Activated naive CD8-positive, alpha-beta T cell (primary cell): Measurements from ENCODE around the gene HMX1.

Experiments
- H3K27ac Mint-ChIP-seq: one replicate; pipeline ENCODE4 v1.8.0; 2021; ENCODE audit warnings: mixed read lengths
- H3K27me3 Mint-ChIP-seq: one replicate; pipeline ENCODE4 v1.8.0; 2021; ENCODE audit warnings: mixed read lengths
- H3K36me3 Mint-ChIP-seq: one replicate; pipeline ENCODE4 v1.8.0; 2021; ENCODE audit warnings: mixed read lengths
- H3K4me1 Mint-ChIP-seq: one replicate; pipeline ENCODE4 v1.8.0; 2021; ENCODE audit warnings: low read depth, mixed read lengths
- H3K4me3 Mint-ChIP-seq: one replicate; pipeline ENCODE4 v1.8.0; 2021; ENCODE audit warnings: mild to moderate bottlenecking, mixed read lengths
- H3K9me3 Mint-ChIP-seq: one replicate; pipeline ENCODE4 v1.8.0; 2021; ENCODE audit warnings: low read depth, mixed read lengths

HMX1 gene

GRCh38 chr4:8901335-8901734 lies 29.7 kb upstream of the HMX1 start:
- H3K4me3 Mint-ChIP-seq: no peak overlapping the region
- no peaks in the 10 kb centered on the region for H3K4me1 Mint-ChIP-seq
- no peaks in the 10 kb centered on the region for H3K9me3 Mint-ChIP-seq
- H3K27me3 Mint-ChIP-seq: peaks cover 7% of the 10 kb centered on the region
- H3K36me3 Mint-ChIP-seq: no peaks in the 10 kb centered on the region
- H3K27ac Mint-ChIP-seq: no peak overlapping the region

DNA sequence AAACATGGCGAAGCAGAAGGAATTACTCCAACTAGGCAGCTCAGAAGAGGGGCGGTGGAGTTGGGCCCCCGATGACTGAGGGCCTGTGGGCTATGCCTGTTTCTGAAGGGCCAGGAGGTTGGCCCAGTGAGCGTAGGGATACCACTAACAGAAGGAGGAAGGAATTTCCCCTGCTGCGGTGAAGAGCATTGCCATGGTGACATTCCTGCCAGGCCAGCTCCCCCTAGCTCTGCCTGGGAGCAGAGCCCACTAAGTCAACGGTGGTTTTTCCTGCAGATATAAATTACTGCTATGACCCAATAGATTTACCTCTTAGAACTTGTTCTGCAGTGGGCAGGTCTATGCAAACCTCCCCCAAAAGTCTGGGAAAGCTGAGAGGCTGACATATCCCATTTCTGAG lies 28.9 kb upstream of the HMX1 start:
- Mint-ChIP-seq H3K27me3 (peaks cover 7% of the 10 kb centered on the region), H3K9me3 (no peaks in the 10 kb centered on the region), H3K4me1 (no peaks in the 10 kb centered on the region), H3K27ac (no peak overlapping the region), H3K4me3 (no peak overlapping the region), H3K36me3 (no peaks in the 10 kb centered on the region)

- Mint-ChIP-seq H3K27me3 (peaks cover 15% of the 10 kb centered on the region), H3K27ac (no peak overlapping the region), H3K4me3 (no peak overlapping the region), H3K36me3 (no peaks in the 10 kb centered on the region), H3K9me3 (no peaks in the 10 kb centered on the region), H3K4me1 (peaks cover 1% of the 10 kb centered on the region)
Measured at GRCh38 chr4:8898419-8898818, 26.8 kb upstream of the HMX1 start.

DNA sequence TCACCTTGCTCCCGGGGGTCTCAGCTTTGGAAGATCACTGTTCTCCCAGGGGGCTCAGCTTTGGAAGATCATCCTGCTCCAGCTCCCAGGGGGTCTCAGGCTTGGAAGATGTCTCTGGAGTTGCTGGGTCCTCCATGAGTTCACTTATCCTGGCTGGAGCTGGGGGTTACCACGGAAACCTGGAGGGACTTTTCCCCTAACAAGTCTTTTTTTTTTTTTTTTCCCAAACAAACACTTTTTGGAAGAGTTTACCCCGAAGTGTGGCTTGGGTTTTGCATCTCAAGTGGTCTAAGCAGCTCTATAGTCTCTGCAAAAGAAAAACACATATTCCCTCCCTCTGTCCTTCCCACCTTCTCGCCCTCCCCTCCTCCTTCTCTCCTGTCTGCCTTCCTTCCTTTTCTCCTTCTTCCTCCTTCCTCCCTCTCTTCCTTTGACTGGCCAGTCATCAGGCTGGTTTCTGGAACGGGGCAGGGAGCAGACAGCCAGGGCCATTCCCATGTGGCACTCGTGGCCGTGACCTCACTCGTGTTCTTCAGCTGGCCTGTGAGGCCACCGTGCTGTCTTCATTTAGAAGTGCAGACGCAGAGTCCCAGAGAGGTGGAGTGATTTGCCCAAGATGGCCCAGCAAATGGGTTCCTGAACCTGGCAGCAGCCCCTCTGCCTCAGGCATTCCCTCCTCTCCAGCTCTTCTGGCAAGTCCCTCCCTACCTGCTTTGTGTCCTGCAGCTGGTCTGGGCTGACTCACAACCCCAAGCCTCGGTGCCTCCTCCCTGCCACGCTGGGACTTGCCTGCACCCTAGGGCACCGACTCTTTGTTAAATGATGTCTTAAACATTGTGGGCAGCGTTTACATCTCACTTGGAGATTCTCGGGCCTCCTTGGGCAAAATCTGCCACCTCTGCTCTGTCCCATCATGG lies 25.9 kb upstream of the HMX1 start:
- Mint-ChIP-seq H3K36me3 (no peaks in the 10 kb centered on the region), H3K4me1 (peaks cover 1% of the 10 kb centered on the region), H3K9me3 (no peaks in the 10 kb centered on the region), H3K4me3 (no peak overlapping the region), H3K27ac (no peak overlapping the region), H3K27me3 (peaks cover 15% of the 10 kb centered on the region)

DNA sequence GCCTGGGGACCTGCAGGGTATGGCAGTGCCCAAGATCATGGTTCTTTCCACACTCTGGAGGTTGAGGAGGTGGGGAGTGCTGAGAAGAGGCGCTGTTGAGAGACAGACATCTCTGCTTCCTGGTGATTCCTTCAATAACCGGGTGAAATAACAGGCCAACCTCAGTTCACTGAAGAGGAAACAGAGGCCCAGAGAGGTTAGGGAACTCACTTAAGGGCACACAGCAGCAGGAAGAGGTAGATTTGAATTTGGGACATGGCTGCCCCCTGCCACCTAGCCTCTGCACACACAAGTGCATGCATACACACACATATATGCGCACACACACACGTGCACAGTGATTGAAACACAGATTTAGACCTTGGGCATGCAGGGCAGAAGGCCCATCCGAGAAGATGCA lies 24.9 kb upstream of the HMX1 start:
- Mint-ChIP-seq H3K9me3 (no peaks in the 10 kb centered on the region), H3K27me3 (peaks cover 15% of the 10 kb centered on the region), H3K36me3 (no peaks in the 10 kb centered on the region), H3K4me1 (peaks cover 1% of the 10 kb centered on the region), H3K4me3 (no peak overlapping the region), H3K27ac (no peak overlapping the region)

GRCh38 chr4:8896071-8896470 lies 24.4 kb upstream of the HMX1 start:
- H3K9me3 Mint-ChIP-seq: no peaks in the 10 kb centered on the region
- H3K36me3 Mint-ChIP-seq: no peaks in the 10 kb centered on the region
- peaks cover 18% of the 10 kb centered on the region for H3K27me3 Mint-ChIP-seq
- no peak overlapping the region for H3K27ac Mint-ChIP-seq
- H3K4me1 Mint-ChIP-seq: peaks cover 3% of the 10 kb centered on the region
- H3K4me3 Mint-ChIP-seq: no peak overlapping the region

- no peak overlapping the region for H3K4me3 Mint-ChIP-seq
- H3K9me3 Mint-ChIP-seq: no peaks in the 10 kb centered on the region
- H3K27me3 Mint-ChIP-seq: peaks cover 18% of the 10 kb centered on the region
- no peaks in the 10 kb centered on the region for H3K36me3 Mint-ChIP-seq
- H3K27ac Mint-ChIP-seq: no peak overlapping the region
- H3K4me1 Mint-ChIP-seq: peaks cover 3% of the 10 kb centered on the region
Measured at GRCh38 chr4:8895295-8895694, 23.7 kb upstream of the HMX1 start.

DNA sequence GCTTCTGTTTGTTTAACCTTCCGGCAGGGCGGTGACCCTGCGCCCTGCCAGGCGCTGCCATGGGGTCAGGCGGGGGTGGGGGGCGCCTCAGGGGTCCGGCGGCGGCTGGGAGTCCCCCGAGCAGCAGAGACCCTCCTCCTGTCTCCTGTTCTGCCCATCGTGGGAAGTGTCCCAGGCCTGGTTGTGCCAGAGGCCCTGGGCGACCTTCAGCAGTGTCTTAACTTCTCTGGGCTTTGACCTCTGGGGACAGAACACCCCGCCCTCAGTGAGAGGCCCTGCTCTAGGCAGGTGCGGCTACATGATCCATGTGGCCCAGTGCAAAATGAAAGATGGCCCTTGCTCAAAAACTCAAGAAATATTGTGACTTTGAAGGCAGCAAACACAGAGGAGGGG lies 22.8 kb upstream of the HMX1 start:
- Mint-ChIP-seq H3K4me1 (peaks cover 3% of the 10 kb centered on the region), H3K27me3 (peaks cover 18% of the 10 kb centered on the region), H3K27ac (no peak overlapping the region), H3K36me3 (no peaks in the 10 kb centered on the region), H3K4me3 (no peak overlapping the region), H3K9me3 (no peaks in the 10 kb centered on the region)

GRCh38 chr4:8893624-8894423 lies 22.2 kb upstream of the HMX1 start:
- no peak overlapping the region for H3K27ac Mint-ChIP-seq
- peaks cover 3% of the 10 kb centered on the region for H3K4me1 Mint-ChIP-seq
- H3K4me3 Mint-ChIP-seq: no peak overlapping the region
- H3K27me3 Mint-ChIP-seq: peaks cover 22% of the 10 kb centered on the region
- H3K9me3 Mint-ChIP-seq: no peaks in the 10 kb centered on the region
- H3K36me3 Mint-ChIP-seq: no peaks in the 10 kb centered on the region

- Mint-ChIP-seq H3K27ac (no peak overlapping the region), H3K9me3 (no peaks in the 10 kb centered on the region), H3K4me3 (no peak overlapping the region), H3K4me1 (peaks cover 3% of the 10 kb centered on the region), H3K36me3 (no peaks in the 10 kb centered on the region), H3K27me3 (peaks cover 24% of the 10 kb centered on the region)
Measured at GRCh38 chr4:8893227-8893623, 21.6 kb upstream of the HMX1 start.

- peaks cover 3% of the 10 kb centered on the region for H3K4me1 Mint-ChIP-seq
- no peaks in the 10 kb centered on the region for H3K9me3 Mint-ChIP-seq
- H3K27ac Mint-ChIP-seq: no peak overlapping the region
- H3K4me3 Mint-ChIP-seq: no peak overlapping the region
- peaks cover 20% of the 10 kb centered on the region for H3K27me3 Mint-ChIP-seq
- H3K36me3 Mint-ChIP-seq: no peaks in the 10 kb centered on the region
Measured at GRCh38 chr4:8892556-8893226, 21.1 kb upstream of the HMX1 start.

DNA sequence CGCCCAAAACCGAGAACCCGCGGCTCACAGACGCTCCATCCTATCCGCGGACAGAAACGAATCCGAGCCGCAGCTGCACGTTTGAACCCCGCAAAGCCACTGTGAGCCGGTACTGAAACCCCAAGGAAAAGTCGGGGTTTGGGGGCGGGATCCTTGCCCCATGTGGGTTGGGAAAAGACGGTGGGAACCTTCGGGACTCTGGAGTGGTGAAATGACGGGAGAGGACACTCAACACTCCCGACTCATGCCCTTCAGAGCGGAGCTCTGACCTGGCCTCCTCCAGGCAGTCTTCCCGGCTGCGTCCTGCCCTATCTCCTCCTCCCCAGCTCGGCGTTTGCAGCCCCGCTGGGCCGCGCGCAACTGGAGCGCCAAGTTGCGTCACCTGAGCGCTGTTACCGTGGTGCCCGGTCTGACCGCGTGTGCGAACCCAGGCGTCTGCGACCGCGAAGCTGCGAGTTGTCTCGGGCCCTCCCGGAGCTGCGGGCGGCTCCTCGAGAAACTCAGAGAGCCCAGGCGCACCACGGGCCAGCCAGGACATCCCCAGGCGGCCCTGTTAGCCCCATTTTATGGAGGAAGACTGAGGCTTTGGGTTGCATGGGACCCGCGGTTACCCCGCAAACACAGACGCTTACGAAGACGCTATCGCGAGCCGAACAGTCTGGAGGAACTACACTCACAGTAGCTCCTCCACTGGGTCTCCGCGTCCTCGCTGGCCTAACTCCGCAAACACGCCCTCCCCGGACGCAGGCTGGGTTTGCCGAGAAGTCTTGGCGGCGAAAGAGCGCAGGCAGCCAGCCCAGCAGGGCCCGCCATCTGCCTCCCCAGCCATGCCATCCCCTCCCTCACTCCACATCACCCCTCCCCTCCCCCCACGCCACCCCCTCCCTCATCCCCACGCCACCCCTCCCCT lies 20.3 kb upstream of the HMX1 start:
- no peak overlapping the region for H3K4me3 Mint-ChIP-seq
- H3K27ac Mint-ChIP-seq: no peak overlapping the region
- H3K9me3 Mint-ChIP-seq: no peaks in the 10 kb centered on the region
- peaks cover 25% of the 10 kb centered on the region for H3K27me3 Mint-ChIP-seq
- peaks cover 3% of the 10 kb centered on the region for H3K4me1 Mint-ChIP-seq
- no peaks in the 10 kb centered on the region for H3K36me3 Mint-ChIP-seq

GRCh38 chr4:8891255-8891645 lies 19.6 kb upstream of the HMX1 start:
- no peak overlapping the region for H3K27ac Mint-ChIP-seq

GRCh38 chr4:8888856-8889255 lies 17.2 kb upstream of the HMX1 start:
- Mint-ChIP-seq H3K27ac (no peak overlapping the region), H3K27me3 (peaks cover 20% of the 10 kb centered on the region), H3K9me3 (no peaks in the 10 kb centered on the region), H3K36me3 (no peaks in the 10 kb centered on the region), H3K4me3 (no peak overlapping the region), H3K4me1 (peaks cover 2% of the 10 kb centered on the region)

More at GRCh38 chr4:8891255-8891645, 19.6 kb upstream of the HMX1 start:
- Mint-ChIP-seq H3K36me3 (no peaks in the 10 kb centered on the region), H3K4me1 (peaks cover 3% of the 10 kb centered on the region), H3K27me3 (peaks cover 25% of the 10 kb centered on the region), H3K9me3 (no peaks in the 10 kb centered on the region), H3K4me3 (no peak overlapping the region)
